ENCODE measurements around the gene UPK3BL2.
"Not testable (repeated sequence)": the region's sequence is repeated elsewhere in the genome, so short reads cannot be mapped to it uniquely, and the experiment has no call there.

The UPK3BL2 gene

DNA sequence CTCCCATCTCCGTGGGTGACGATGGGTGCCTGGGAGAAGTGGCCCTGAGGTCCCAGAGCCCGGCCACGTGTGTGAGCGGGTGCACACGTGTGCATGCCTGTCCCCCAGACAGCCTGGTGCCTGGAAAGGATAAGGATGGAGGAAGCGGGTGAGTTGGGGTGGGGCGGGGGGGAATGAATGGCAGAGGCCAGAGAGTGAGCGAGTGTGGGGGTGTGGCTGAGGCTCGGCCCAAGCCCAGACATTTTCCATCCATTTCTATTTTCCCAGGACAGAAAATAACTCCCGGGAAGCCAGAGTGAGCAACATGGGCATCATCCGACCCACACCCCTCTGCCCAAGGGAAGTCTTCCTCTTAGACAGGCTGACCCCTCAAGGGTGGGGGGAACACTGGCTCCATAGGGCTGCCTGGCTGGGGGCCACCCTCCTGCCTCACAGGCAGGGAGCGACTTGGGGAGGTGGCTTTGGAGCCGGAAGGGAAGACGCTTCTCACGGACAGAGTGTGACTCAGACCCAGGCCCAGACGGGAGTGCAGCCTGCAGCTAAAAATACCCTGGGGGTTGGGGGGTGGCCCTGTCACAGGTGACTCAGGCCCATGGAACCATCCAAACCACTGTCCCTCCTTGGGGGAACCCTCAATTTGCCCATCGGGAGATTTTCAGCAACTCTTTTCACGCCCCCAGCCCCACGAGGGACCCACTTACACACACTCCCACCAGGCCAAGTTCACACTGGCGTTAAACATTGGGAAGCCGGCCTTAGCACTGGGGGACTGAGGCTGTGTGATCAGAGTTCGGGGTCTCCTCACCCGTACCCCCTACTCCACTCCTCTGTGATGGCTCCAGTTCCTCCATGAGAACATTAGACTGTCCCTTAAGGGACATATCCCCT lies 38.0 kb downstream of the UPK3BL2 start:
- not testable (repeated sequence) for H3K27ac ChIP-seq (ENCODE audit: low read length); H3K4me3 ChIP-seq (ENCODE audit: low read depth in 1 of 2, low read length in 2 of 2)

DNA sequence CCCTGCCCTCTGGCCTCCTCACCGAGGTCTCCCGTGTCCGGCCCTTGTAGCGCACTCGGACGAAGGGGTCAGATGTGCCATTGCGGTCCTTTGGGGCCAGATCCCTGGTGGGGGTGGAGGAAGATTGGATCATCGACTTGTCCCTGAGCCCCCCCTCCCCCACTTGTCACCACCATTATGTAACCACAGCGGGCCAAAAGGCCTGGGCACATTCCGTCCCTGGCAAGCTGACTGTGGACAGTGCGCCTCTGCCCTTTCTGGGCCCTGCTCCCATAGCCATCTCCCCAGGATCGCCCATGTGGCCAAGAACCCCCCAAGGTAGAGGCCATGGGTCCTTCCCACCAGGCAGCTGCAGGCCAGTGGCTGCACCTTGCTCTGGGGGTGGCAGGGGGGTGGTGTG lies 40.4 kb downstream of the UPK3BL2 start:
- H3K27me3 ChIP-seq (ENCODE audit: low read depth, low read length); H3K4me3 ChIP-seq (ENCODE audit: low read depth in 1 of 2, low read length in 2 of 2); H3K4me1 ChIP-seq (ENCODE audit: control insufficient read depth in 1 of 2, insufficient read depth in 2 of 2, low read length in 2 of 2); H3K27ac ChIP-seq (ENCODE audit: low read length); H3K36me3 ChIP-seq (ENCODE audit: control insufficient read depth in 1 of 2, insufficient read depth in 2 of 2, low read length in 2 of 2); H3K9me3 ChIP-seq (ENCODE audit: control insufficient read depth in 1 of 2, low read length in 2 of 2): not testable (repeated sequence)

More for the DNA sequence above, 38.0 kb downstream of the UPK3BL2 start:
- not testable (repeated sequence) for H3K4me1 ChIP-seq (ENCODE audit: control insufficient read depth in 1 of 2, insufficient read depth in 2 of 2, low read length in 2 of 2); H3K36me3 ChIP-seq (ENCODE audit: control insufficient read depth in 1 of 2, insufficient read depth in 2 of 2, low read length in 2 of 2); H3K9me3 ChIP-seq (ENCODE audit: control insufficient read depth in 1 of 2, low read length in 2 of 2); H3K27me3 ChIP-seq (ENCODE audit: low read depth, low read length)

DNA sequence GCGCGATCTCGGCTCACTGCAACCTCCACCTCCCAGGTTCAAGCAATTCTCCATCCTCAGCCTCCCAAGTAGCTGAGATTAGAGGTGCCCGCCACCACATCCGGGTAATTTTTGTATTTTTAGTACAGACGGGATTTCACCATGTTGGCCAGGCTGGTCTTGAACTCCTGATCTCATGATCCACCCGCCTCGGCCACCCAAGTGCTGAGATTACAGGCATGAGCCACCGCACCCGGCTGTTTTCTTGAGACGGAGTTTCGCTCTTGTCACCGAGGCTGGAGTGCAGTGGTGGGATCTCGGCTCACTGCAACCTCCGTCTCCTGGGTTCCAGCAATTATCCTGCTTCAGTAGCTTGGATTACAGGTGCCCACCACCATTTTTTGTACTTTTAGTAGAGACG lies 45.2 kb downstream of the UPK3BL2 start:
- H3K4me3 ChIP-seq (ENCODE audit: low read depth in 1 of 2, low read length in 2 of 2); H3K9me3 ChIP-seq (ENCODE audit: control insufficient read depth in 1 of 2, low read length in 2 of 2); H3K27me3 ChIP-seq (ENCODE audit: low read depth, low read length); H3K36me3 ChIP-seq (ENCODE audit: control insufficient read depth in 1 of 2, insufficient read depth in 2 of 2, low read length in 2 of 2); H3K4me1 ChIP-seq (ENCODE audit: control insufficient read depth in 1 of 2, insufficient read depth in 2 of 2, low read length in 2 of 2); H3K27ac ChIP-seq (ENCODE audit: low read length): not testable (repeated sequence)

DNA sequence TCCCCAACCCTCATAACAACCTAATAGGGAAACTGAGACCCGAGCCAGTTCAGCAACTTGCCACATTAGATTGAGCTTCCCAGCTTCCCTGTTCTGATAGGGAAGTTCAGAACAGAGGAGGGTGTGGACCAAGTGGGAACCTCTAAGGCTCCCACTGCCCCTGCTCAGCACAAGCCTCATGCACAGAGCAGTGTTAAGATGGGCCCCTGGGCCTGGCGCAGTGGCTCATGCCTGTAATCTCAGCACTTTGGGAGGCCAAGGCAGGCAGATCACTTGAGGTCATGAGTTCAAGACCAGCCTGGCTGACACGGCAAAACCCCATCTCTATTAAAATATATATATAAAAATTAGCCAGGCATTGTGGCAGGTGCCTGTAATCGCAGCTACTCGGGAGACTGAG lies 46.2 kb downstream of the UPK3BL2 start:
- H3K4me3 ChIP-seq (ENCODE audit: low read depth in 1 of 2, low read length in 2 of 2); H3K27ac ChIP-seq (ENCODE audit: low read length); H3K4me1 ChIP-seq (ENCODE audit: control insufficient read depth in 1 of 2, insufficient read depth in 2 of 2, low read length in 2 of 2); H3K27me3 ChIP-seq (ENCODE audit: low read depth, low read length); H3K9me3 ChIP-seq (ENCODE audit: control insufficient read depth in 1 of 2, low read length in 2 of 2); H3K36me3 ChIP-seq (ENCODE audit: control insufficient read depth in 1 of 2, insufficient read depth in 2 of 2, low read length in 2 of 2): not testable (repeated sequence)

DNA sequence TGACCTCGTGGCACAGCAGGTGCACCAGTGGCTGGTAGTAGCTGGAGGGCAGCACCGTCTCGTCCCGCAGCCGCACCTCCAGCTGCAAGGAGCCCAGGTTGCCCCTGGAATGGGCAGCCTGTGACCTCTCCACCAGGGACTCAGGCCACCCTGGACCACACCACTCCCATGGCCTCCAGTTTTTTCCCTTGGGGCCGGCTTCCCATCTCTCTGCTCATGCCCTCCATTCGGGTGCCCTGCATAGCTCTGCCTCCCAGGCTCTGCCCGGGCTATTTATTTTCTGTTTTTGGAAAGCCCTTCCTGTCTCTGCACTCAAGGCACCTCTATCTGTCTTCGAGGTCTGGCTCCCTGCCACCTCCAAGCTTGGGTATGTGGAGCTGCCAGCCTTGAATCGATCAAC lies 46.6 kb downstream of the UPK3BL2 start:
- H3K4me1 ChIP-seq (ENCODE audit: control insufficient read depth in 1 of 2, insufficient read depth in 2 of 2, low read length in 2 of 2); H3K9me3 ChIP-seq (ENCODE audit: control insufficient read depth in 1 of 2, low read length in 2 of 2); H3K27ac ChIP-seq (ENCODE audit: low read length); H3K27me3 ChIP-seq (ENCODE audit: low read depth, low read length); H3K4me3 ChIP-seq (ENCODE audit: low read depth in 1 of 2, low read length in 2 of 2); H3K36me3 ChIP-seq (ENCODE audit: control insufficient read depth in 1 of 2, insufficient read depth in 2 of 2, low read length in 2 of 2): not testable (repeated sequence)

DNA sequence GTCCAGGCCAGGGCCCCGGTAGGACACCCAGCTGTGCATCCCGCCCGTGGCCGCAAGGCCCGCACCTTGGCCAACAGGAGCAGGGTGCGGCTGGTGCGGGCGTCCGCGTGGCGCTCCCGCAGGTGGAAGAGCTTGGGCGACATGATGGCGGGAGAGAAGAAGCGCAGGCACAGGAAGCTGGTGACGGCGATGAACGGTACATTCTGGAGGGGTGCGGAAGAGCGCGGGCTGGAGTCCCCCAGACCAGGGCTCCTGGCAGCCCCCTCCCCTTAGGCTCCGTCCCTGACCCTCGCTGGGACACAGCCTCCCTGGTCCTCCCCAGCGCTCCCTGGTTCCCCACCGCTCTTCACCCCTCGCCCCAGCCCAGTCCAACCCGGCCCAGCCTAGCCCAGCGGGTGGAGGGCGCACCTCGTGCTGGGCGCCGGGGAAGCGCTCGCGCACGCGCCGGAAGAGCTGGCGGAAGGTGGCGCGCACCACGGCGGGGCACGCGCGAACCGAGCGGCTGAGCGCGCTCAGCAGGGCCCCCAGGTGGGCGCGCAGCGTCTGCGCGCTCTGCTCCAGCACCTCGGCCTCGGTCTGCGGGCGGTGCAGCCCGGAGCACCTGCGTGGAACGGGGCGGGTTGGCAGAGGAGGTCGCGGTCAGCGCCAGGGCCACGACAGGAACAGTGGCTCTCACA lies 48.9 kb downstream of the UPK3BL2 start:
- not testable (repeated sequence) for H3K9me3 ChIP-seq (ENCODE audit: control insufficient read depth in 1 of 2, low read length in 2 of 2); H3K36me3 ChIP-seq (ENCODE audit: control insufficient read depth in 1 of 2, insufficient read depth in 2 of 2, low read length in 2 of 2); H3K27me3 ChIP-seq (ENCODE audit: low read depth, low read length); H3K4me1 ChIP-seq (ENCODE audit: control insufficient read depth in 1 of 2, insufficient read depth in 2 of 2, low read length in 2 of 2); H3K4me3 ChIP-seq (ENCODE audit: low read depth in 1 of 2, low read length in 2 of 2); H3K27ac ChIP-seq (ENCODE audit: low read length)

DNA sequence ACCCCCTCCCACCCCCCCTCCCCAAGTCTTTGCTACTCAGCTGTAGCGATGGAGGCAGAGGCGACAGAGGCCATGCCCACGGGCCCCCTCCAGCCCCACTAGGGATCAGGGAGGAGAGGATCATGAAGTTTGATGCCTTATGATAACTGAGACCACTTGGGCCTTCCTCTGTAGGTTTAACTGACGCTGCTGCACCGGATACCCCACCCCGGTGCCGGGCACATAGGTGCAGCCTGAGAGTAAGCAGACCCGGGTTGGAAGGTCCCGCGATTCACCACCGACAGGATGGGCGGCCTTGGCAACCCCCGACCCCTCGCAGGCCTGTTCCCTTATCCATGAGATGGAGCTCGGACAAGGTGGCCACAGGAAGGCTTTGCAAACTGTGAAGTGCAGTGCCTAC lies 49.5 kb downstream of the UPK3BL2 start:
- not testable (repeated sequence) for H3K36me3 ChIP-seq (ENCODE audit: control insufficient read depth in 1 of 2, insufficient read depth in 2 of 2, low read length in 2 of 2); H3K27ac ChIP-seq (ENCODE audit: low read length); H3K4me3 ChIP-seq (ENCODE audit: low read depth in 1 of 2, low read length in 2 of 2); H3K9me3 ChIP-seq (ENCODE audit: control insufficient read depth in 1 of 2, low read length in 2 of 2); H3K27me3 ChIP-seq (ENCODE audit: low read depth, low read length); H3K4me1 ChIP-seq (ENCODE audit: control insufficient read depth in 1 of 2, insufficient read depth in 2 of 2, low read length in 2 of 2)

DNA sequence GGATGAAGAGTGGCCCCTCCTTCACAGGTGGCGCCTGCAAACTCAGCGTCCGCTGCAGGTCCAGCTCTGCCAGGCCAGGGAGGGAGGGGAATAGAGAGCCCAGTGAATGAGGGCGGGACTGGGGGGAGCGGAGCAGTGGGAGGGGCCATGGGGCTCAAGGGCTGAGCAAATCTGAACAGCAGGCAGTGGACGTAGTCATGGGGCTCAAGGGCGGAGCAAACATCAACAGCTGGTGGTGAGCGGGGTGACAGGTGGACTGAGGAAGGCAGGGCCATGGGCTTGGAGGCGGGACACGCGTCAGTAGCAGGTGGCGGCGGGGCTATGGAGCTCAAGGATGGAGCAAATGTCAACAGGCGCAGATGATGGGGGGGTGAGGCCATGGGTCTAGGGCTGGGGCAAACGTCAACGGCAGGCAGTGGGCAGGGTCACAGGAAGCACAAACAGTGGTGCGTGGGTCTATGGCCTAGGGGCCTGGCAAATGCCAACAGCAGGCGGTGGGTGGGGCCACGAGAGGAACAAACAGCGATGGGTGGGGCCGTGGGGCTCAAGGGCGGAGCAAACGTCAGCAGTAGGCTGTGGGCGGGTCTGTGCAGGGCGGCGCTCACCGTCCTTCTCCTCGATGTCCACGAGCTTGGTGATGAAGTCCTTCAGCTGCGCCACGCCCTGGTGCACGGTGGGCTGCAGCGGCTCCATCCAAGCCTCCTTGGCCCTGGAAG lies 50.1 kb downstream of the UPK3BL2 start:
- not testable (repeated sequence) for H3K4me1 ChIP-seq (ENCODE audit: control insufficient read depth in 1 of 2, insufficient read depth in 2 of 2, low read length in 2 of 2); H3K27ac ChIP-seq (ENCODE audit: low read length); H3K36me3 ChIP-seq (ENCODE audit: control insufficient read depth in 1 of 2, insufficient read depth in 2 of 2, low read length in 2 of 2); H3K9me3 ChIP-seq (ENCODE audit: control insufficient read depth in 1 of 2, low read length in 2 of 2); H3K27me3 ChIP-seq (ENCODE audit: low read depth, low read length); H3K4me3 ChIP-seq (ENCODE audit: low read depth in 1 of 2, low read length in 2 of 2)

DNA sequence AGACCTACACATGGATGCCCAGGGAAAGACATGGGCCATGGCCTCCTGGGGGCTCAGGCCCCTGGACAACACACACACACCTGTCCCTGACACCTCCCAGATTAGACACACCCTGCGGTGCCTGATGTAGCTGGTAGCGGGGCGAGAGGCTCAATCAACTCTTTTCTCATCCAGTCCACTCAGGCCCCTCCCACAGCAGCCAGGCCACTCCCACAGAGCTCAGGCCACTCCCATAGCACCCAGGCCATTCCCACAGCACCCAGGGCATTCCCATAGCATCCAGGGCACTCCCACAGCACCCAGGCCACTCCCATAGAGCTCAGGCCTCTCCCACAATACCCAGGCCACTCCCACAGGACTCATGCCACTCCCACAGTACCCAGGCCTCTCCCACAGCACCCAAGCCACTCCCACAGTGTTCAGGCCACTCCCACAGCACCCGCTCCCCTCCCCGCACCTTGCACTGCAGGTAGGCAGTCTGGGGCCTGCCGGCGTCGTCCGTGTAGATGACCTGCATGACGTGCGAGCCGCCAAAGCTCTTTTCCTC lies 52.9 kb downstream of the UPK3BL2 start:
- H3K4me1 ChIP-seq (ENCODE audit: control insufficient read depth in 1 of 2, insufficient read depth in 2 of 2, low read length in 2 of 2); H3K4me3 ChIP-seq (ENCODE audit: low read depth in 1 of 2, low read length in 2 of 2); H3K9me3 ChIP-seq (ENCODE audit: control insufficient read depth in 1 of 2, low read length in 2 of 2); H3K27ac ChIP-seq (ENCODE audit: low read length); H3K36me3 ChIP-seq (ENCODE audit: control insufficient read depth in 1 of 2, insufficient read depth in 2 of 2, low read length in 2 of 2); H3K27me3 ChIP-seq (ENCODE audit: low read depth, low read length): not testable (repeated sequence)

Data from muscle layer of duodenum (tissue), 2 donors.